HG02884 (cell line): ENCODE measurements around the gene IRAK3.
"Not testable (repeated sequence)": the region's sequence is repeated elsewhere in the genome, so short reads cannot be mapped to it uniquely, and the experiment has no call there.

Source experiments
- ATAC-seq: cut with Tn5 transposase; IDR thresholded peaks from one replicate; pipeline ENCODE4 v1.9.1; 2021; ENCODE audit warnings: mild to moderate bottlenecking, moderate library complexity; ENCODE audit not compliant: unreplicated experiment

IRAK3 gene

DNA sequence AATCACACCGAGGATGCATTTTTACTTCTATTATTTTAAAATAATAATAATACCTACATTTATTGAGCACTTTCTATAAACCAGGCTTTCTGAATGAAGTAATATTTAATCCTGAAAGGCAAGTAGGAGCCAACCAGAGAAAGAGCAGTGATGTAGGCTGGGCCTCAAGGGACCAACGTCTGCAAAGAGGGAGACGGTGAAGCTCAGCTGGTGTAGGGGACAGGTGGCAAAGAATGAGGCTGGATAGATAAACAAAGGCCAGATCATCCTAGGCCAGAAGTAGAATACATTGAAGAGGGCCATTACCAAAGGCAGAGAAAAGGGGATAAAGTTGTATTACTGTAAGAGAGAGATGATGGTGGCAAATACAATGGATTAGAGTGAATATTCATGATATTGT lies 18.4 kb upstream of the IRAK3 start:
- ATAC-seq = no peak

GRCh38 chr12:66174391-66175325 lies 14.4 kb upstream of the IRAK3 start:
- ATAC-seq = not testable (repeated sequence)

- no peak for ATAC-seq
Measured at GRCh38 chr12:66176105-66176900, 12.7 kb upstream of the IRAK3 start.

DNA sequence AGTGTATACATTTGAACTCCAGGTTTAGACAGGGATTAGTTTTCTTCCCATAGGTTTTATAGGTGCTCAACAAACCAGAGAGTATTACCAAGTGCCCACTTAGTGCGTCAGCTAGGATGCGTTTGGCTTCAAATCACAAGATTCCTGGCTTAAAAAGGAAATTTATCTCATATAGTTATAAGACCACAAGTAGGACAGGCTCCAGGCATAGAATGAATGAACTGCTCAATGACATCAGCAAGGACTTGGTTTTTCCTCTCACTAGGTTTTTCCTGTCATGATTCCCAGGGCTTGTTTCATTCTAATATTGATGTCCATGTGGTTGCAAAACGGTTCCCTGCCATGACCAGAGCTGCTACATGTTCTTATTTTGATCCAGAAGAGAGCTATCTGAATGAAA lies 6.1 kb upstream of the IRAK3 start:
- no peak for ATAC-seq

GRCh38 chr12:66184822-66185221 lies 4.2 kb upstream of the IRAK3 start:
- not testable (repeated sequence) for ATAC-seq

DNA sequence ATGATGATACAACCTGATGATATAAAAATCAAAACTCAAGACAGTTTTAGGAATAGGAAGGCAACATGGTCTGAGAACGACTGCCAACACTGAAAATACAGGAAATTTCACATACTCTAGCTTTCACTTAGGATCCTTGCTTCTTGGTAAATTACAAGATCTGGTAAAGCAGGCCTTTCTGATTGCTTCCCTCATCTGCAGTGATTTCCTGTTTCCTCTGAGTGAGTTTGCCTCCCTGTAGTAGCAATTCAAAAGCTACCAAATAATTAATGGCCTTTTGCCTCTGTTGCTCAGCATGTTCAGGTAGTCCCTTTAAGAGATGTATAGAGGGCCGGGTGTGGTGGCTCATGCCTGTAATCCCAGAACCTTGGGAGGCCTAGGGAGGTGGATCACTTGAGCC lies 2.0 kb upstream of the IRAK3 start:
- no peak for ATAC-seq

DNA sequence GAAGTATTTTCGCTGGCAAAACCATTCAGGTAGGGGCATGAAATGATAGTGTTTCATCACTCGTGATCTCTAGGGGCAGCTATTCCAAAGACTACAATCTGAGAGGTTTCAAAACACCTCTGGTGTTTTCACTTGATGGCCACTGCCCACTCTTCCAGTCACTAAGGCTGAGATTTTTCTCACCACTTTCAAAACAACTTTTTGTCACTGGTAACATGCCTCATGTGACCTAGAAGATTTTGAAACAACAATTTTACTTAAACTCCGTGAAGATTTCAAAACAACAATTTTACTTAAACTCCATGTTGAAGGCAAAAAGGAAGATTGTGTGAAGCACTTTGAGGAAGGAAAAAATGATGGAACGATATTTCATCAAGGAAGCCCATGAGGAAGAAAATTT lies 1.2 kb upstream of the IRAK3 start:
- ATAC-seq = no peak

- ATAC-seq = no peak
Measured at GRCh38 chr12:66189486-66189843, 451 bp downstream of the IRAK3 start.

GRCh38 chr12:66189889-66190288 lies 875 bp downstream of the IRAK3 start:
- ATAC-seq = no peak

DNA sequence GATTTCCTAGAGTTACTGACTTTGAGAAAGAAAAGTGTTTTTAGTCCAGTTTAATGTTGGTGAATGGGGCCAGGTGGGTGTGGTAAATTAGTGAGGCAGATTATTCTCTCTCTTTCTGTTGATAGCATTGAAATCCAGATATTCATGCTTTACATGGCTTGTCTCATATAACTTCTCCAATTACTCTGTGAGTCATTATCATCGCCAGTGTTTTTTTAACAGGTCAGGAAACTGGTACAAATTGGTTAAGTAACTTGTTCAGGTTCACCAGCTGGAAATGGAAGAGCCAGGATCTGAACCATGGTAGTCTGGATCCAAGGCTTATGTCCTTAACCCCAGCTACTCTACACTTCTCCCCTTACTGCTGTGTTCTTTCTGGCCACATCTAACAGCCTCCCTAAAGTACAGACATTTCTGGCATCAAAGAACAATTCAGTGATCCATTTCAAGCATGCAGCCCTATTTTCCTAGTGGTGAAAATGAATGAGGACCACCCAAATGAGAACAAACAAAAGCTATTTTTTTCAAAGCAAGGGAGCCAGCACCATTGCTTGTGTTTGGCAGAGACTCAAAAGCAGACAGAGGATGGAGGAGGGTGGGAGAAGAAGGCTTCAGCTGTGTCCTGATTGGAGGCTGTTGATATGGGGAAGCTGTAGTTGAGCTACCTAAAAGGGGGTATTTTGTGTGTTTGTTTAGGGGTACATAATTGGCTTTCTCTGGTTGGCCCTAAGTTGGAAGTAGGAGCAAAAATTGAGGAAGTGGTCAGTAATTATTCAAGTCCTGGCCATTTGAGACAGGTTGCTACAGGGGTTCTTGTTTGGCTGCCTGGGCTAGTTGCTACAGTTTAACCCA lies 1.7 kb downstream of the IRAK3 start:
- ATAC-seq = no peak

DNA sequence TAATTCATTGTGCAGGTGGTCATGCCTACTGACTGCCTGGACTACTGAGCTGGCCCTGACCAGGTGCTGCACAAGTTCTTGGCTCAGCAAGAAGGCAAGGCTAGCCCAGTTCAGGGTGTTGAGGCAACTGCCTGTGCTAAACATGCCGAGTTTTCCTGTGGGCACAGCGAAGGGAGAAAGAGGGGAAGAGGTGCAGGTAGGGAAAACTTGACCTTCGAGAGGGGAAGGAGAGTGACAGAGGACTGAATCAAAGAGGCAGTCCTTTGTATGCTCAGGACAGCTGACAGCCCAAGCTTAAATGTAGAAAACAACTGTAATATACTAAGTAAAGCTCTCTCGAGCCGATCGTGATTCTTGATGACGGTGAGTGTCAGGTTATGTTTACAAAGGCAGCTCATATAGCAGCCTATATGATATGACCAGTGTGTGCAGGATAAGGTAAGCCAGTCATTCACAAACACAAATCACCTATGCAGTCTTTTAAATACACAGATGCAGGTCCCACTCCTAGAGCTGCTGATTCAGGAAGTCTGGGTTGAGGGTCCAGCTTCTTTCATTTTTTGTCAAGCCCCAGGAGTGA lies 2.6 kb downstream of the IRAK3 start:
- ATAC-seq = no peak

GRCh38 chr12:66194122-66194521 lies 5.1 kb downstream of the IRAK3 start:
- no peak for ATAC-seq

DNA sequence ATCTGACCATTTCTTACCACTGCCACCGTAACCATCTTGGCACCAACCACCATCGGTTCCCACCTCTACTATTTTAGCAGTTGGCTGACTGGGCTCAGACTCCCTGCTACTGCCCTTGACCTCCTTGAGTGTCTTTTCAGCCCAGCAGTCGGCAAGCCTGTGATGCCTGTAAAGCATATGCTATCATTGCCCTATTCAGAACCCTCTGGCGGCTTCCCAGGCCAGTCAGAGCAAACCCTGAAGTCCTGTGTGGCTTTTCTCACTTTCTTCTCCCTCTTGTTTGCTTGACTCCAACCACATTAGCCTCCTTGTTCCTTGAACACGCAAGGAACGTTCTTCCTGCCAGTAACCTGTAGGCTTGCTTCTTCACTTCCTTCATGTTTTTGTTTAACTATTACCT lies 6.2 kb downstream of the IRAK3 start:
- no peak for ATAC-seq

- ATAC-seq = peak; percentile 96
Measured at GRCh38 chr12:66196806-66197205, 7.8 kb downstream of the IRAK3 start.

DNA sequence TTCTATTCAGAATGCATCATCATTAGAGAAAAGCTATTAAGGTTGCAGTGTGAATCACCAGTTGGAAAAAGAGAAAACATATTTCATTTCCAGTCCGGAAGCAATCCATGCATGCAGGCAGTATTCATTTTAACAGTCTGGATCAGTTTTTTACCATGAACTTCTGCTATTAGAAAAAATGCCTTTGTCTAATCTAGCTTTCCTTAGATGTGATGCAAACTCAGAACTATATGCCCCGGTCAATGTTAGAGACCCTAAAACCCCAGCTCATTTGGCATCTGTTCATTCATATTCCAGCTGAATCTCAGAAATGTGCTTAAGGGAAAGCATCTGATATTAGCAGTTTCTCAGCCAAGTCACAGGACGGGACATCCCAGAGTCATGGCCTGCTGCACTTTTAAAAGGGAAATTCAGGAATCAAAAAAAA lies 8.5 kb downstream of the IRAK3 start:
- no peak for ATAC-seq

- no peak for ATAC-seq
Measured at GRCh38 chr12:66199141-66199540, 10.1 kb downstream of the IRAK3 start.

DNA sequence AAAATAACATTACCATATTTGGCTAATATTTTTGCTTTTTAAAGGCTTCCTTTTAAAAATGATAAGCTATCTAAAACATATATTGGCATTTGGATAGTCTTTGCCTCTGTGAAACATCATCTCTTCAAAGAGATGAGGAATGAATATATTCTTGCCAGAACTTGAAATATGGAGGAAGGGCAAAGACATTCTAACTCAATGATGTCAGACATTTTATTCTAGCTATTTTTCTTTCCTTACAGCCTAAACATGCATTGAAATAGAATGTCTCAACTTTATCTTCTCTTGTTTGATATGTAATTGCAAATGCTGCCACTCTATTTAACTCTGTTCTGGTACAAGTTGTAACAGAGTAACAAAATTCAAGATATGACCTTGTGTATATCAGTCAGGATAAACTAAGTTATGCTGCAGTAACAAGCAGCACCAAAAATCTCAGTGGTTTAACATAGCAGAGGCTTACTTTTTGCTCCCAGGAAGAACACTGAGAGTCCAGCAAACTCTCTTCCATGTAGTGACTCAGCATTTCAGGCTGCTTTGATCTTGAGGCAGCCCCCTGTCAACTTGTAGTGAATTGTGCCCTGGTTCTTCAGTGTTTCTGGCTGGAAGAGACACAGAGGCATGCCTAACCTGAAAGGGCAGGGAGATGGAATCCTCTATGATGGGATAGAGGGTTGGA lies 11.0 kb downstream of the IRAK3 start:
- no peak for ATAC-seq

DNA sequence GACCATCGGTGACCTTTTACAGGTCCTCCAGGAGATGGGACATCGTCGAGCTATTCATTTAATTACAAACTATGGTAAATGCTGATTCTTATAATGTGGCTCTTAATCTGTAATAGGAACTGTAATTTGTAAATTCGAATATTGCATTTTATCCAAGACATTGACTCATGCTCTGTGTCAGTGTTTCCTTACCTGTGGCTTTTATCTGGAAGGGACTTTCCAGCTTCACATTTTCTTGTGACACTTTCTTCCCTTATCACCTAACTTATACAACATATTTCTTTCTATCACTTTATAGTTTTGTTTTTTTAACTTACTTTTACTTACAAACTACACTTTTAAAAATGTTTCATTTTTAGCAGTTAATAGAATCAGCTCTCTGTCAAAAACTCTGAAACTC lies 14.8 kb downstream of the IRAK3 start:
- no peak for ATAC-seq

DNA sequence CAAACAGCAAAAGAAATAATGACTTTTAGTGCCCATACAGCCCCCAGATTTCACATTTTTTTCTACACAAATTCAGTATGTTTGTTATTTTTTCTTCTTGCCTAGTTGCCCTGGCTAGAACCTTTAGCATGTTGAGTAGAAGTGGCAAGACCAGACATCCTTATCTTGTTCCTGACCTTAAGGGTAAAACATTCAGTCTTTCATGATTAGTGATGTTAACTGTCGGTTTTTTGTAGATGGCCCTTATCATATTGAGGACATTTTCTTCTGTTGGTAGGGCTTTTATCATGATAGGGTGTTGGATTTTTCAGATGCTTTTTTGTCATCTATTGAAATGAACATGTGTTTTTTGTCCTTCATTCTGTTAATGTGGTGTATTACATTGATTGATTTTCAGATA lies 17.1 kb downstream of the IRAK3 start:
- ATAC-seq = no peak

GRCh38 chr12:66210840-66211239 lies 21.8 kb downstream of the IRAK3 start:
- no peak for ATAC-seq
